ENCODE measurements around the gene EP400.

The EP400 gene

GRCh38 chr12:132130690-132131089, 180.9 kb downstream of the EP400 start:
- DNase-seq = no peak

Measured in NK-92 treated with Interleukin-12 subunit alpha and Interleukin-12 subunit beta, amount 100 ng/mL, for 24 hours (cell line).